A549 (cell line): Measurements from ENCODE around the gene ATP8A2. TPM values are rescaled to one million over a fixed set of nuclear protein-coding genes. Genes with fewer than 3 reads are reported as not detected.

ENCODE experiments used
- ATAC-seq, 2 experiments: fragments of 200-7000 bp in 1 of 2; fragments of >200 bp in 1 of 2; cut with Nextera tagmentation in 1 of 2; cut with Tn5 transposase in 1 of 2; 3 replicates each; pipeline versions ENCODE4 v1.8.0 to v1.9.1; 2018 to 2020; ENCODE audit warnings: mild to moderate bottlenecking in 1 of 2, moderate library complexity in 1 of 2
- CTCF ChIA-PET: fragments of 300-600 bp; sonication (Branson Sonifier 250); formaldehyde crosslinking; extraction: SDS; loops from one replicate; lab custom pipeline; 2021; ENCODE audit warnings: antibody characterized with exemption, inconsistent platforms; lab: Yijun Ruan, JAX
- POLR2A ChIA-PET: fragments of 350-600 bp; formaldehyde crosslinking; extraction: SDS; loops from one replicate; lab custom pipeline; 2021; ENCODE audit warnings: antibody characterized with exemption, inconsistent platforms; lab: Yijun Ruan, JAX
- DNase-seq, 2 experiments: peaks; one replicate each; pipeline versions ENCODE4 v3.0.0 to v3.0.0-alpha.2; 2011 to 2016; ENCODE audit warnings: low read depth in 1 of 2, low spot score in 1 of 2
- FAIRE-seq: peaks from 2 replicates; lab custom pipeline; 2011; peaks lifted over from hg19 to GRCh38; lab: Jason Lieb, UNC
- H3K27ac ChIP-seq, 2 experiments: fragments of >200 bp; sonication (Bioruptor Twin); formaldehyde crosslinking; 3 replicates each; pipeline ENCODE4 v1.5.1; 2016 to 2017
- H3K4me1 ChIP-seq: fragments of >200 bp; sonication (Bioruptor Twin); formaldehyde crosslinking; 3 replicates; pipeline ENCODE4 v1.6.1; 2016
- H3K4me2 ChIP-seq: fragments of >200 bp; sonication (Bioruptor Twin); formaldehyde crosslinking; 3 replicates; pipeline ENCODE4 v1.6.1; 2016
- H3K4me3 ChIP-seq: fragments of >200 bp; sonication (Bioruptor Twin); formaldehyde crosslinking; 3 replicates; pipeline ENCODE4 v1.5.1; 2016
- H3K9me3 ChIP-seq: fragments of >200 bp; sonication (Bioruptor Twin); formaldehyde crosslinking; 3 replicates; pipeline ENCODE4 v1.6.1; 2016
- CBX2 ChIP-seq: fragments of 200-600 bp; sonication (generic); IDR thresholded peaks from 2 replicates; pipeline ENCODE4 v1.6.1; 2016; ENCODE audit warnings: low read depth, mild to moderate bottlenecking, borderline replicate concordance
- CBX8 ChIP-seq: fragments of 200-600 bp; sonication (generic); IDR thresholded peaks from 2 replicates; pipeline ENCODE4 v1.6.1; 2016
- EHMT2 ChIP-seq: fragments of 200-600 bp; sonication (generic); IDR thresholded peaks from 2 replicates; pipeline ENCODE4 v1.6.1; 2016; ENCODE audit warnings: antibody characterized with exemption, low read depth, mild to moderate bottlenecking, moderate library complexity
- EP300 ChIP-seq, 2 experiments: fragments of >200 bp; sonication (Bioruptor Twin); formaldehyde crosslinking; IDR thresholded peaks; 2 replicates in 1 of 2; 3 replicates in 1 of 2; pipeline ENCODE4 v1.6.1; 2016 to 2017
- FOSL2 ChIP-seq, 2 experiments: fragments of 450-650 bp in 1 of 2; fragments of >200 bp in 1 of 2; sonication (Bioruptor Twin) in 1 of 2; formaldehyde crosslinking; IDR thresholded peaks; 2 replicates each; pipeline versions ENCODE4 v1.5.0 to v1.6.1; 2016 to 2020; ENCODE audit warnings: mild to moderate bottlenecking in 1 of 2, moderate library complexity in 1 of 2
- GATA3 ChIP-seq: IDR thresholded peaks from 2 replicates; pipeline ENCODE4 v1.6.1; 2012; ENCODE audit warnings: borderline replicate concordance
- HEYL ChIP-seq: fragments of 250-450 bp; sonication (Bioruptor Pico); IDR thresholded peaks from 2 replicates; pipeline ENCODE4 v1.8.0; 2021; ENCODE audit warnings: mild to moderate bottlenecking, moderate library complexity
- HOXA7 ChIP-seq: fragments of 250-450 bp; sonication (Bioruptor Pico); IDR thresholded peaks from 2 replicates; pipeline ENCODE4 v1.5.0; 2020; ENCODE audit warnings: mild to moderate bottlenecking, moderate library complexity
- HOXB13 ChIP-seq: fragments of 250-450 bp; sonication (Bioruptor Pico); IDR thresholded peaks from 2 replicates; pipeline ENCODE4 v1.5.0; 2020; ENCODE audit warnings: low read depth, mild to moderate bottlenecking, moderate library complexity
- HOXB5 ChIP-seq: fragments of 250-450 bp; sonication (Bioruptor Pico); IDR thresholded peaks from 2 replicates; pipeline ENCODE4 v1.5.0; 2020; ENCODE audit warnings: mild to moderate bottlenecking, moderate library complexity
- KDM5A ChIP-seq: fragments of 200-600 bp; sonication (generic); IDR thresholded peaks from 2 replicates; pipeline ENCODE4 v1.6.1; 2016; ENCODE audit warnings: antibody characterized with exemption, mild to moderate bottlenecking
- NPAS2 ChIP-seq: fragments of 250-450 bp; sonication (Bioruptor Pico); IDR thresholded peaks from 2 replicates; pipeline ENCODE4 v1.8.0; 2022; ENCODE audit warnings: mild to moderate bottlenecking, moderate library complexity, borderline replicate concordance
- PBX3 ChIP-seq: IDR thresholded peaks from 2 replicates; pipeline ENCODE4 v1.6.1; 2012
- POLR2AphosphoS2 ChIP-seq: conservative IDR thresholded peaks from 2 replicates; pipeline ENCODE4 v1.6.1; 2012; ENCODE audit warnings: low read length, improper control_type of control experiment, inconsistent platforms
- RARB ChIP-seq: fragments of 250-450 bp; sonication (Bioruptor Pico); IDR thresholded peaks from 2 replicates; pipeline ENCODE4 v1.8.0; 2021; ENCODE audit warnings: mild to moderate bottlenecking, moderate library complexity
- RFX5 ChIP-seq: fragments of 450-650 bp; IDR thresholded peaks from 2 replicates; pipeline ENCODE4 v1.7.1; 2014; ENCODE audit warnings: antibody characterized with exemption, mild to moderate bottlenecking, moderate library complexity
- TFCP2L1 ChIP-seq: fragments of 250-450 bp; sonication (Bioruptor Pico); IDR thresholded peaks from 2 replicates; pipeline ENCODE4 v1.5.0; 2021; ENCODE audit warnings: mild to moderate bottlenecking
- ZC3H11A ChIP-seq: fragments of 450-650 bp; IDR thresholded peaks from 2 replicates; pipeline ENCODE4 v1.6.1; 2014; ENCODE audit warnings: antibody characterized with exemption, mild to moderate bottlenecking
- ZFP36 ChIP-seq: fragments of 450-650 bp; IDR thresholded peaks from 2 replicates; pipeline ENCODE4 v1.6.1; 2014; ENCODE audit warnings: borderline replicate concordance; ENCODE audit not compliant: partially characterized antibody
- ZNF302 ChIP-seq: fragments of 250-450 bp; sonication (Bioruptor Pico); IDR thresholded peaks from 2 replicates; pipeline ENCODE4 v1.9.0; 2021; ENCODE audit warnings: inconsistent platforms, mild to moderate bottlenecking, moderate library complexity
- WGBS: methylation state at CpG from one replicate; pipeline ENCODE4 v1.1.6; 2017; ENCODE audit errors: missing lambda C conversion rate; 5-methylcytosine and 5-hydroxymethylcytosine counted together
- polyA plus RNA-seq, 4 experiments: library from polyadenylated mRNA; depleted of rRNA in 3 of 4; stranded (reverse); fragments of >200 nt; fragmentation: RNase III in 1 of 4; extraction: RNeasy Plus Mini Kit Qiagen cat#74134 plus additional on column Dnase treatment in 1 of 4; gene quantifications; 2 replicates in 3 of 4; 3 replicates in 1 of 4; pipeline ENCODE4 v1.2.3, GENCODE V29; 2011 to 2017
- TF ChIP-seq, protein P1 (sequence below): IDR thresholded peaks from 2 replicates; pipeline ENCODE4 v1.6.1; 2012
- TF ChIP-seq, protein P2 (sequence below): fragments of 250-450 bp; sonication (Bioruptor Pico); IDR thresholded peaks from 2 replicates; pipeline ENCODE4 v1.5.0; 2021; ENCODE audit warnings: mild to moderate bottlenecking, moderate library complexity, borderline replicate concordance

The ATP8A2 gene
- polyA plus RNA-seq, 2 of the 4 experiments (the other 2 are of a cell fraction) = 0.03 TPM; not detected in 1

- no peak for FAIRE-seq
- no peak for DNase-seq
- ChIA-PET POLR2A (no interaction called here), CTCF (no interaction called here)
- ATAC-seq = no peak
- Histone ChIP-seq H3K4me3 (no peak overlapping the region), H3K27ac (no peak overlapping the region), H3K4me1 (no peaks in the 10 kb centered on the region), H3K4me2 (no peak overlapping the region)
- 42% methylated on average over 9 of the region's 9 CpGs for WGBS
- TF ChIP-seq CBX2 = no peak
- no peak for TF ChIP-seq KDM5A
- TF ChIP-seq ZNF302 (CRISPR knock-in tag) = no peak
- no peak for TF ChIP-seq POLR2AphosphoS2
- TF ChIP-seq EHMT2 = no peak
- TF ChIP-seq, protein P1, sequence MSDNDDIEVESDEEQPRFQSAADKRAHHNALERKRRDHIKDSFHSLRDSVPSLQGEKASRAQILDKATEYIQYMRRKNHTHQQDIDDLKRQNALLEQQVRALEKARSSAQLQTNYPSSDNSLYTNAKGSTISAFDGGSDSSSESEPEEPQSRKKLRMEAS = no peak
- no peak for TF ChIP-seq RFX5
- TF ChIP-seq HOXA7 (CRISPR knock-in tag) = no peak
- no peak for TF ChIP-seq HEYL
- no peak for TF ChIP-seq FOSL2 (IDR thresholded peaks at IDR 0.05)
- no peak for TF ChIP-seq FOSL2 (CRISPR knock-in tag; IDR thresholded peaks at IDR 0.05)
- no peak for TF ChIP-seq ZC3H11A
- TF ChIP-seq ZFP36 = no peak
- no peak for TF ChIP-seq HOXB13 (CRISPR knock-in tag)
- TF ChIP-seq RARB = no peak
- TF ChIP-seq TFCP2L1 (CRISPR knock-in tag) = no peak
- no peak for TF ChIP-seq GATA3
- no peak for TF ChIP-seq EP300 (IDR thresholded peaks at IDR 0.05)
- no peak for TF ChIP-seq NPAS2 (CRISPR knock-in tag)
- TF ChIP-seq, all 56 proteins: peak for 0
- H3K9me3 ChIP-seq = no peaks in the 10 kb centered on the region
These were observed 315.2 kb downstream of the ATP8A2 start for GRCh38 chr13:25686831-25687470.

- ChIA-PET CTCF (no interaction called here), POLR2A (no interaction called here)
- no peak for FAIRE-seq
These were observed 315.9 kb downstream of the ATP8A2 start for GRCh38 chr13:25687471-25688225.

More at GRCh38 chr13:25687471-25688225, 315.9 kb downstream of the ATP8A2 start:
- H3K4me1 ChIP-seq = no peaks in the 10 kb centered on the region
- H3K9me3 ChIP-seq = no peaks in the 10 kb centered on the region
- H3K4me3 ChIP-seq = no peak overlapping the region
- H3K4me2 ChIP-seq = no peak overlapping the region
- WGBS = 29% methylated on average over 9 of the region's 9 CpGs
- TF ChIP-seq CBX8 (no peak), KDM5A (no peak), HOXA7 (CRISPR knock-in tag) (no peak), PBX3 (no peak), ZNF302 (CRISPR knock-in tag) (no peak), HOXB5 (CRISPR knock-in tag) (no peak)
- TF ChIP-seq, protein P2, sequence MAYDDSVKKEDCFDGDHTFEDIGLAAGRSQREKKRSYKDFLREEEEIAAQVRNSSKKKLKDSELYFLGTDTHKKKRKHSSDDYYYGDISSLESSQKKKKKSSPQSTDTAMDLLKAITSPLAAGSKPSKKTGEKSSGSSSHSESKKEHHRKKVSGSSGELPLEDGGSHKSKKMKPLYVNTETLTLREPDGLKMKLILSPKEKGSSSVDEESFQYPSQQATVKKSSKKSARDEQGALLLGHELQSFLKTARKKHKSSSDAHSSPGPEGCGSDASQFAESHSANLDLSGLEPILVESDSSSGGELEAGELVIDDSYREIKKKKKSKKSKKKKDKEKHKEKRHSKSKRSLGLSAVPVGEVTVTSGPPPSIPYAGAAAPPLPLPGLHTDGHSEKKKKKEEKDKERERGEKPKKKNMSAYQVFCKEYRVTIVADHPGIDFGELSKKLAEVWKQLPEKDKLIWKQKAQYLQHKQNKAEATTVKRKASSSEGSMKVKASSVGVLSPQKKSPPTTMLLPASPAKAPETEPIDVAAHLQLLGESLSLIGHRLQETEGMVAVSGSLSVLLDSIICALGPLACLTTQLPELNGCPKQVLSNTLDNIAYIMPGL (CRISPR knock-in tag) = no peak
- DNase-seq = no peak
- ATAC-seq = no peak
- no peak overlapping the region for H3K27ac ChIP-seq
